Prostate gland (tissue), 2 donors: Measurements from ENCODE around the gene ZDHHC19.

ENCODE experiments used
- CTCF ChIP-seq, 4 experiments: fragments of 200-600 bp in 2 of 4; fragments of 450-650 bp in 2 of 4; sonication (generic) in 2 of 4; IDR thresholded peaks; 1 replicate in 3 of 4; 2 replicates in 1 of 4; pipeline ENCODE4 v1.5.1; 2016 to 2019; ENCODE audit warnings: antibody characterized with exemption in 4 of 4, mild to moderate bottlenecking in 2 of 4, moderate library complexity in 2 of 4
- POLR2A ChIP-seq: fragments of 450-650 bp; IDR thresholded peaks from one replicate; pipeline ENCODE4 v1.6.1; 2016; ENCODE audit warnings: antibody characterized with exemption, mild to moderate bottlenecking
- POLR2AphosphoS5 ChIP-seq: sonication (generic); formaldehyde crosslinking; IDR thresholded peaks from one replicate; pipeline ENCODE4 v1.6.1; 2017; ENCODE audit warnings: antibody characterized with exemption

GRCh38 chr3:196216681-196217211 lies 5.5 kb upstream of the ZDHHC19 start:
- TF ChIP-seq POLR2AphosphoS5, result no peak
- TF ChIP-seq CTCF (IDR thresholded peaks at IDR 0.05), result no peak
- TF ChIP-seq POLR2A, result no peak
